AG08395 (cell line): ENCODE data around the gene ABHD11.
"Not testable (repeated sequence)": the region's sequence is repeated elsewhere in the genome, so short reads cannot be mapped to it uniquely, and the experiment has no call there.

Experiments
- DNase-seq: peaks from one replicate; pipeline ENCODE4 v3.0.0; 2012; ENCODE audit warnings: mixed read lengths, low spot score

The ABHD11 gene

DNA sequence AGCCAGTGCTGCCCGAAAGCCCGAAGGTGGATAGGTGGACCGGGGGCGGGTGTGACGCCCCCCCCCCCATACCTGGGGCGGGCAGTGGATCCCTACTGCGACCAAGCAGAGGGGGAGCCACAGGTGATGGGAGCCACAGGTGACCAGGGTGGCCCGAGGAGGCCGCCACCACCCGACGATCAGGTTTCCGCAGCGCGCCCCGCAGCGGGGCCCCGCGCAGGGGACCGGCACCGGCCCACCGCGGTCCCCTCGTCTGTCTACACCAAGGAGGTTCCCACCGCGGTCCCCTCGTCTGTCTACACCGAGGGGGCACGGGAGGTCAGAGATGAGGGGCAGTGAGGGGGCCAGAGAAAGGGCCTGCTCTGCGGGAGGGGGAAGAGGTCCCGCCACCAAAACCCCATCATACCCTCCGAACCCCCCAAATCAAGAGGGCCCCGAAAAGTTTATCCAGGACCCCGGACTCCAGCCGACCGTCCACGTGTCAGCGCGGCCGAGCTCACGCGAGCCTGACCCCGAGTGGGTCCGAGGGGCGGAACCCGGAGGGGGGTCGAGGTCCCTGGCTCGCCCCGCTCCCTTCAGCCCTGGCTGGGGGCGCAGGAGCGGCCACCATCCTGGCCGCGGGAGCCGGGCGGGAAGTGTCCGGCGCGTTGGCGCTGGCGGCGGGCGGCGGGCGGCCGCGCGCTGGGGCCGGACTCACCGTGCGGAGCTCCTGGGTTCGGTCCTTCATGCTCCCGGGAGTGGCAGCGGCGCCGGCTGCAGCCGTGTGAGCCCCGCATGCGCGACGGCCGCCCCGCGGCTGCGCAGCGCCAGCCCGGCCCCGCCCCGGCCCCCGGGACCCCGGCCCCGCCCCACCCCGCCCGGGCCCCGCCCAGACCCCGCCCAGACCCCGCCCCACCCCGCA, 19.4 kb downstream of the ABHD11 start, which contains the start of gene STX1A:
STX1A (minus strand) TSS at position 765 of the 901 bp plus-strand sequence; CDS start at position 727, 38 bp downstream.
- DNase-seq, result peak; percentile 97

DNA sequence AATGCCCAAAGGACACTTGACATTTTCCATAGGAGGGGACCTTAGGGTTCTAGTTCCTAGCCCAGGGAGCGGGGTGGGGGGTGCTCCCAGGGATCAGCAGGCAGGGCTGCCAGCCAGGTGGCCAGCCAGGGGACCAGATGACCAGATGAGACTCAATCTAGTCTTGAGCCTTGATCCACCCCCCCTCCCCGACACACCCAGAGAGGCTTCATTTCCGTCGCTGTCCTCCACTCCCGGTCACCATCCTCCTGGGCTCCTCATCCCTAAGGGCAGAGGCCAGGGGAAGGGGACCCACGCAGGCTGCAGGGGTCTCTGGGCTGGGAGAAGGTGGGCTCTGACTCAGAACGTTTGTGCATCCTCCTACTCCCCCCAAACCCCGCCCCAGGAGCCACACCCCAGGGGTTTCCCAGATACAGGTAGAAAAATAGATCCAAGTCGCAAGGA, 20.1 kb downstream of the ABHD11 start:
- DNase-seq, result no peak

DNA sequence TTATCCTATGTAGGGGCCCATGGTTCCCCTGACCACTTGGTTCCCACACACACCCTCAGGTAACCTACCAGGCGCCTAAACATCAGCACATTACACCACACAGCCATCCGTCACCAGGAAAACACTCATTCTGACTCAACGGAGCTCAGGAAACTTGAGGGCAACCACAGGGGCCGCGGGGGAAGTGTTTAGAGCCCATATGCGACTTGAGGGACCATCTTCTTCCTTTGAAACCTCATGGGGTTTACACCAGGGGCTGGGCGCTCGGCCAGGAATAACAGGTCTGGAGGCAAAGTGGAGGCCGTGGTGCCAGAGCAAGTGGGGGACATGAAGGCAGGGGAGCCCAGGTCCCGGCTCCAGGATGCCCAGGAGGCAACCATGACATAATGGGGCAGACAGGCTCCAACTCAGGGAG, 20.6 kb downstream of the ABHD11 start:
- peak; percentile 65 for DNase-seq

DNA sequence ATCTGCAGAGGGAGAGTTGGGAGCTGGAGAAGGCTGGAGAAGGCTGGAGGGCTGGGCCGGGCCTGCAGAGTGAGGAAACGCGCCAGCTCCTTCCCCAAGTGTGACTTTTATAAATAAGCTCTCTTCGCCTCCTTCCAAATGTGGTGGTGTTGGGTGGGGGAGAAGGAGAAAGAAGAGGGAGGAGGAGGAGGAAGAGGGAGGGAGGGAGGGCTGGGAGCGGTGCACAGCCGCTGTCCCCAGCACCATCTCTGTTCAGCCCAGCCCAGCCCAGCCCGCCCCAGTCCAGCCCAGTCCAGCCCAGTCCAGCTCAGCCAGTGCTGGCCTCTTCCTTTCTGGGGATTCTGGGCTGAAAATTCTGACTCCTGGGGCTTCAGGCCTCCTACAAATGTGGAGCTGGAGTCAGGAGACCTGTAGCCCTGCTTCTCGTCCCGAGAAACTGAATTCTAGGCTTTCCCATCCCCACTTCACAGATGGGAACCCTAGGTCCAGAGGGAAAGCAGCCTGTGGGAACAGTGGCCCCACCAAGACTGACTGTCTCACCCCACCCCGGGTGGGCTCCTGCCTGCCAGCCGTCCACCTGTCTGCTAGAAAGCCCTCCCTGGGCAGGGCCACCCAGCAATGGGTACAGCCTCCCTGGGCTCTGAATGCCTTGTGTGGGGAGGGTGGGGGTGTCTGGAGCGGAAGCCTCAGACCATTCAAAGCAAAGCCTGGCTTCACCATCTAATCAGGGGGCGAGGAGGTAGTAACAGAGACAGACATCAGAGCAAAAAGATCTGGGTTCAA, 21.4 kb downstream of the ABHD11 start:
- no peak for DNase-seq

DNA sequence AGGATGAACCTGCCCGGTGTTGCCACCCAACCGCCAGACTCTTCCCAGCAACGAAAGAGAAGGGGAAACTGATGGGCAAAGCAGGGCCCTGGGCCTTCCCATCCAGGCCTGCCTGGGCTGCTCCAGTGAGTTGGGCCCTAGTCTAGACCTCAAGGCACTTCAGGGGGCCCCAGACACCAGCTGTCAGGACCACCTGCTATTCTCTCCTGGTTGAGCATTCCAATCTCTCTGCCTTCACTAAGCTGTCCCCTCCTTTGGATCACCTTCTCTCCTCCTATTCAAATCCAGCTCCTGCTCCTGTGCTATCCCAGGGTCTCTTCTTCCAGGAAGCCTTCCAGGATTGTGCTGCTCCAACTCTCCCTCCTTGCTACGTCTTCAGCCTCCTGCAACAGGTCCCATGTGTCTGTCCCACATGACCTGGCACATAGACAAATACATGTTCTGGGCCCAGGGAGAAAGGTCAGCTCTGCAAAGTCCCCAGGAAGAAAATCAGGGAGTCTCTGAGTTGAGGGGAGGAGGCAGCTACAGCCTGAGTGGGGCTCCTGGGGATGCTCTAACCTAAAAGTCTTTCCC, 22.2 kb downstream of the ABHD11 start:
- DNase-seq, result no peak

DNA sequence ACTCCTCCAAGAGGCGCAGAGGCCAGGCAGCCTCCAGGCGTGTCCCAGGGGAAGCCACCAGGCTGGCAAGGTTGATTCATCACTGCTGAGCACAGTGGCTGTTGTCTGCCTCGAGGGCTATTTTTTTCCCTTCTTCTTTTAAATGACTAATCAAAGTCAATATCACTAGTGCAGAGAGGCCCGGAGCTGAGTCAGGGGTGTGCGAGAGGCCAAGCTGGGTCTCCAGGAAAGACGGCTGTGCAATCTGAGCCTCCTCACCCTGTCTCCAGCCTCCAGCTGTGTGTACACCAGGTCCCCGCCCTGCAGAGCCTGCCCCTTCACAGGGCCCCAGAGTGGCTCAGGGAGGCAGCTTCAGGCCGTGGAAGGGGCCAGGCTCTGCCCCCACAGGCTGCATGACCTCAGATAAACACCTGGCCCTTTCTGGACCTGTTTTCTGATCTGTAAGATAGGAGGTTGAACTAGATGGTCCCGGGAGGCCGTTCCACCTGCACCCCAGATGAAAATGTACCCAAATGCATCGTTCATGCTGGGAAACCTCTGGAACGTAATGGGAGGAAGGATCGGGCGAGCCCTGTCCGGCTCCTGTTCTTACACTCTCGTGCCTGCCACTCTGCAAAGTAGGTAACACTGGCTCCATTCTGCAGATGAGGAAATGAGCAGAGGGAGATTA, 22.8 kb downstream of the ABHD11 start:
- DNase-seq, result peak; percentile 96

DNA sequence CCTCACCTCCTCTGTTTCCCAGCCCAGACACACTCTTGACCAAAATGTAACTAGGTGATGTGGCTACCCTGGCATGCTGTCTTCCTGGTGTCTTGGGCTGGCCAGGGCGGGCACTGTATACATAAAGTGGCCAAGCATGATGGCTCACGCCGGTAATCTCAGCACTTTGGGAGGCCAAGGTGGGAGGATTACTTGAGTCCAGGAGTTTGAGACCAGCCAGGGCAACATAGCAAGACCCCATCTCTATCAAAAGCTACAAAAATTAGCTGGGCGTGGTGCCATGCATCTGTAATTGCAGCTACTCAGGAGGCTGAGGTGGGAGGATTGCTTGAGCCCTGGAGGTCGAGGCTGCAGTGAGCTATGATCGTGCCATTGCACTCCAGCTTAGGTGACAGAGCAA, 25.3 kb downstream of the ABHD11 start:
- not testable (repeated sequence) for DNase-seq

DNA sequence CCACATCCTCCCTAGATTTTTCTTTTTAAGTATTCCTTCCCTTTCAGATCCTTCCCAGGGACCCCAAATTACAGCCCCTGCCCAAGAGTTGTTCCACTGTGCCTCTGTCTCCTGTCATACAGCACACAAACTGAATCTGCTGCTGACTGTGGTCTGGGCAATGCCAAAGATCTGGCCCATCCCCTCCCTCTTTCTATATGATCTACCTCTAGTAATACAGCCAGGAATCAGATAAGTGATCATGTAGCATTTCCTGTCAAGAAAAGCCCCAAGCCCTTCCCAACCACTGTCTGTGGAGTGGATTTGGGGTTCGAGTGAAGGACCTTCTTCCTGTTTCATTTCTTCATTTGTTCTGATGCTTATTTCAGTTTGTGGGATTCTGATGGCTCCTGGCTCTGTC, 25.8 kb downstream of the ABHD11 start:
- DNase-seq, result no peak

DNA sequence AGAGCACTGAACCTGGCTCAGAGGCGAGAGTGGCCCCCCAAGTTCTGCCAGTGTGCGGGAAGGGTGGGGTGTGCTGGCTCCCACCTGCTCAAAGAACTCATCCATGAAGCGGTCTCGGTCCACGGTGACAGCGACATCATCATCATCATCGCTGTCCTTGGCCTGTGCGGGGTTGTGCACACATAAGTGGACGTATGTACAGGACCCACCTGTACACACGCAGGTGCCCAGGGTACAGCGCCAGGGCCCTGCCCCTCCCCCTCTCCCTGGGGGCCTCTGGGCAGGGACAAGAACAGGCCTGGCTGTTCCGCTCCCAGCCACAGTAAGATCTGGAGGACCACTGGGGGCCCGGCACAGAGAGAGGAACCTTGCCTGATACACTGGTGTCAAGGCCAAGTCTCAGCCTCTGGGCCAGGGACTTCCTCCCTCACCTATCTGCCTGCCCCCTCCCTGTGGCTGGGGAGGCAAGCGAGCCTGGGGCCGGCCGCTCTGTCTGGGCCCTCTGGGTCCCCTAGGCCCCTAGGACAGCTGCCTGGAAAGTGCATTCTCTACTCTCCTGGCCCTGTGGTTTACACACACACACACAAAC, 29.5 kb downstream of the ABHD11 start:
- no peak for DNase-seq

DNA sequence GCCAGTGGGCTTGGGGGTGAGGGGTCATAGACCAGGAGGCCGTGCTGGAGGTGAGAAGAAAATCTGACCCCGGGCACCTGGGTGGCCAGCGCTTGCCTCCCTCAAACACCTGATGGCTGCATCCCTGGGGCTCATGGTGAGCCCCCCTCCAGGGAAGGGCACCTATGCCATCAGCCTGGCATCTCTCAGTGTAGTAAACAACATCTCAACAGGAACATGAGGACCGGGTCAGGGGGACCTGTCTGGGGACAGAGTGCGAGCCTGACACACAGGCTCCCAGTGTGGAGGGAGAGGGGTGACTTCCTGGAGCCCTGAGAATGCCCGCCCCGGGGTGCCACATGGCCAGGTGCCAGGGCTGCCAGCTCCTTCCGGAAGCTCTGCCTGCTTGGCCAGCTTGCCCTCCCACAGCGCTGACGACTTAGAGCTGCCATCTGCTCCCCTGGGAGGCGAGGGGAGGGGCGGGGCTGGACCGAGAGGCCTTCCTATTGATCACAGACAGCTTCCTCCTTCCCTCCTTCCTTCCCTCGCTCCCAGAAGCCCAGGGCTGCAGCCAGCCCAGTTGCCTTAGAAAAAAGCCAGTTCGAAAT, 31.5 kb downstream of the ABHD11 start:
- no peak for DNase-seq

DNA sequence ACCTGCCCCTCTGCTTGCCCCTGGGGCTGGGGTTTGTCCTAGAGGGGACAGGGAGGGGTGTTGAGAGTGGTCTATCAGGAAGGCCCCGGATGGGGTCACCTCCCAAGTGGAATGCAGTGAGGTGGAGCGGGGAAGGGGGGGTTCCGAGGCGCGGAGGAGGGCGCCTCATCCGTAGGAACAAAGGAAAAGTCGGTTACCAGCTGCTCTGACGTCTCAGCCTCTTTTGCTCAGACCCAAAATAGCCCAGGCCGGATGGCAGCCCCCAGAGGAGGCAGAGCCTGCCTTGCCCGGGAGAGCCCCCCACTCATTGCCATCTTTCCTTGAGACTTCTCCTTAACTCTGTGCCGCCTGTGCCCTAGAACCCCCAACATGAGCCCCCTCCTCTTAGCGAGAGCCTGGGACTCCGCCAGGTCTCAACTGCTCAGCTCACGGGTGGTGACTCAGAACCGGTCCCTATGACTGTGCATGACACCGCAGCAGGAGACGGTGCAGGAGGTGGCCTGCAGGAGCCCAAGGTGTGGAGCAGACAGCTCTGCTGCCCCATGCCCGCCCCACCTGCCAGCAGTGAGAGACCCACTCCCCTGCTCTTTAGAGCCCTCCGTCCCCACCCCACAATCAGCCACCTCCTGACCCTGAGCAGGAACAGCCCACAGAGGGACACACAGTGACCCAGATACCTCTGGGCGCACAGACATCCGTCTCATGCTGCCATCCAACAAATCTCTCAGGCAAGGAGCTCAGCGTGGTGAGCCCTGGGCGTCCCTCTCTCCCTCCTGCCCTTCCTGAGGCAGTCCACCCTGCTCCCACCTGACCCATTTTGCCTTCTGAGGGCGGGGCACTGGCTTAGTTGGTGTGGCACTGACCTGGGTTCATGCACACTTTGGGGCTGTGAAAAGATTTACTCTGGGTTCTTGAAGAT, 32.2 kb downstream of the ABHD11 start:
- DNase-seq, result no peak

DNA sequence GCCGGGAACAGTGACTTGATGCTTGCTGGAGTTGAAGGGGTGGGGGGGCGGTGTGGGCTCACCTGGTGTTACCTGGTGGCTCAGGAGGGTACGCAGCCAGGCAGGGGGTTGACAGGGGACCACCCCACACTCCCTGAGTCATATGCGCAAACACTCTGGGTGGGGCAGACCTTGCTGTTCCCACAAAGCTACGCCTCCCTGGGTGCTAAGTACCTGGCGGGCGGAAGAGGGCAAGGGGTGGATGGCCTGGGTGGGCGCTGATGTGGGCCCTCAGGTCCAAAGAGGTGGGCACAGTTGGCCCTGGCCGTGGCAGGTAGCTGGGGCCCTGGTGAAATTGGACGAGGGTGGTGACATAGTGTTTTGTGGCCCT, 33.1 kb downstream of the ABHD11 start:
- DNase-seq, result no peak

DNA sequence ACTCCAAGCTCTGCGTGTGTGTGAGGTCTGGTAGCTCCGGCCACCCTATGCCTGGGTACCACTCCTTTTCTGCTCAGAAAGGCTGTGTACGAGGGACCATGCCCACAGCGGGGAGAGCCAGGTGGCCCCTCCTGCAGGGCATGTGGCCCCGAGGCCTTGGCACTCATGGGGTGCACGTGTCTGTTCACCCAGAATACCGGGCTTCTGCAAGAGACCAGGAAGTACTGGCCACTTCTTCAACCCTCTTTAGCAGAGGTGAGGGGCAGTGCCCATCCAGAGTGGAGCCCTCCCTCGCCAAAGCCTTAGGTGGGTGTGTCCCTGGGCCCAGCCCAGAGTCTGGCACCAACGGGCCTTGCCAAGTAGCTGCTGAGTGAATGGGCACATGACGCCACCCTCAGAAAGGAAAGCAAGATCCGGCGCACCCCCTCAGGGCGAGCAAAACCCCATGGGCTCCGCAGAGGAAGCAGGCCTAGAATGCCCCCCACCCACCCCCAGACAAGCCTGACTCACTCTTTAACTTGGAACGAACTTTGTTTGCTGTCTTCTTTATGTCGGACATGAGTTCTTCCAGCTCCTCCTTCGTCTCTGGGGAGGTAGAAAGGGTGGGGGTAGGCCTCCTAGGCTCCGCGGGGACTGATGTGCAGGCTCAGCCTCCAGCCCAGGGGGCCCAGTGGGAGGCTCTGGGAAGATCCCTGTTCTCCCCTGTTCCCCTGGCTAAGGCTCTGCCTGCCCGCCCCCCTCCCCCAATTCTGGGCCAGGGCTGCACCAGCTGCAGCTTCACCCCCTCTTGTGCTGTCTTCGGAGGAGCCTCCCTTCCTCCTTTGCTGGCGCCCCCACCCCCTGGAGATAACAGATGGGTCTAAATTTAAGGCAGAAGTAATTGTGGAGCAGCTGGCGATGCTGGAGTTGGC, 33.7 kb downstream of the ABHD11 start:
- no peak for DNase-seq

DNA sequence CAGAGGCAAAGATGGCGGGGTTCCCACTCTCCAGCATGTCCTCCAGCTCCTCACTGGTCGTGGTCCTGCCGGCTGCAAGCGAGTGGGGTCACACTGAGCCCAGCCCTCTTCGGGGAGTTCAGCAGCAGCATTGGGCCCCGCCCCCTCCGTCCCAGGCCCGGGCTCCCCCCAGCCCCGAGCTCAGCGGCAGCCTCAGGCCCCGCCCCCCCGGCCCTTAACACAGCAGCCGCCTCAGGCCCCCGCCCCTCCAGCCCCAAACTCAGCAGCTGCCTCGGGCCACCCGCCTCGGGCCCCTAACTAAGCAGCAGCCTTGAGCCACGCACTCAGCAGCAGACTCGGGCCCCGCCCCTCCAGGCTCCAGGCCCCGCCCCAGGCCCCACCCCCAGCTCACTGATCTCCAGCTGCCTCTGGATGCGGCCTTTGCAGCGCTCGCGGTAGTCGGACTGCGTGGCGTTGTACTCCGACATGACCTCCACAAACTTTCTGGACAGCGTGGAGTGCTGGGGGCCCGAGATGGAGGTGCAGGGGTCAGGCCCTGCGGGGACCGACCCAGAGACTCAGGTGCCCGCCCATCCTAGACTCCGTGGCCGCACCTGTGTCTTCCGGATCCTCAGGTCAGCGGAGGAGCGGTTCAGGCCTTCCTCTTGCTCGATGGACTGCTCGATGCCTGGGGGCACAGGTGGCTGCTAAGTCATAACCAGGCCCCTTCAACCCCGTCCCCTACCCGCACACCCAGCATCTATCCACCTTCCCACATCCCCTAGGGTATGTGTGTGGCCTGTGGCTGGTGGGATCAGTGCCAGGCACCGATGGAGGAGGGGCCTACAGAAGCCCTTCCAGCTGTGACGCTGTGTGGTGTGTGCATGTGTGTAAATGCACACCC, 34.6 kb downstream of the ABHD11 start:
- peak; percentile 67 for DNase-seq

DNA sequence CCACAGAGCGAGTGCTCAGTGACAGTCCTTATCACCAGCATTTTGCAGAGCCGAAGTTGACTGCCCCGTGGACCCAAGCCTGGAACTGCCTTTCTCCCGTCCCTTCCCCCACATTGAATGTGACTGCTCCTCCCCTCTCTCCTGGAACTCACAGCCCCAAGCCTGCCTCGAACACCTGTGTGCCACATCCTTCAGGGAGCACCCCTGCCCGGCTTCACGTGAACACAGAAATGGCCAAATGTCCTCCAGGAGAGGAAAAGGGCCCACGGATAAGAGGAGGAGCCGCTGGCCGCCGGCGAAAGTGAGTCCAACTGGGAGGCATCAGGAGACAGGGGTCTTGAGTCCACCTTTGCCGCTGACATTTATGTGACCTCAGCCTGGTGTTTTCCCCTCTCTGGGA, 35.4 kb downstream of the ABHD11 start:
- DNase-seq, result no peak

DNA sequence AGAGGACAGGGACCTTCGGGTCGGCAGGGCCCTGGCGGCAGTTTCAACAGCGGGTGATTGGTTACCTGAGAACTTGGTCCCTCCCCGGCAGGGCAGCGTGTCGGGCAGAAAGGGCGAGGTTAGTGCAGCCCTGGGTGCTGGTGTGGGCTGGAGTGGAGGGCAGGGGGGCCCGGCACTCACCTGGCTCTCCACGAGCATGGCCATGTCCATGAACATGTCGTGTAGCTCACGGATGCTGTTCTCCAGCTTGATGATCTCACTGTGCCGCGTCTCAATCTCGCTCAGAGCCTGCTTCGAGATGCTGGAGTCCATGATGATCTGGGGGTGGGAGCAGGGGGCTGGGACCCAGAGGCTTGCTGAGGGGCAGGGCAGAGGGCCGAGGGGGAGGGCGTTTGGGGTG, 35.9 kb downstream of the ABHD11 start:
- DNase-seq, result no peak

DNA sequence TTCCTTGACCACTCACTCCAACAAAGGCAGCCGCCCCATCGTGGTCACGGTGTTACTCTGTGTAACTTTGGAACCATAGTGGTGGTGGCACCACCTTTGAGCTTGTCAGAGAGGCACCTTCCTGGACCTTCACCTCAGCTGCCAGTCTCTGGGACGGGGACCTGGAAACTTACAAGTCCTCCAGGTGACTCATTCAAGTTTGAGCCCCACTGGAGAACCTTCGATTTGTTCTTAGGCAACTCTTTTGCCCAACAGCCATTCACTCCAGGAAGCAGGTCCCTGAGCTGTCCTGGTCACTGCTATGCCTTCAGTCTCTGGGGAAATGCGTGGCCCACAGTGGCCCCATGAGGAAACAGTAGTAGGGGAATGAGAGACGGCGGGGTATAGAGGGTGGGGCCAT, 36.4 kb downstream of the ABHD11 start:
- DNase-seq, result no peak

DNA sequence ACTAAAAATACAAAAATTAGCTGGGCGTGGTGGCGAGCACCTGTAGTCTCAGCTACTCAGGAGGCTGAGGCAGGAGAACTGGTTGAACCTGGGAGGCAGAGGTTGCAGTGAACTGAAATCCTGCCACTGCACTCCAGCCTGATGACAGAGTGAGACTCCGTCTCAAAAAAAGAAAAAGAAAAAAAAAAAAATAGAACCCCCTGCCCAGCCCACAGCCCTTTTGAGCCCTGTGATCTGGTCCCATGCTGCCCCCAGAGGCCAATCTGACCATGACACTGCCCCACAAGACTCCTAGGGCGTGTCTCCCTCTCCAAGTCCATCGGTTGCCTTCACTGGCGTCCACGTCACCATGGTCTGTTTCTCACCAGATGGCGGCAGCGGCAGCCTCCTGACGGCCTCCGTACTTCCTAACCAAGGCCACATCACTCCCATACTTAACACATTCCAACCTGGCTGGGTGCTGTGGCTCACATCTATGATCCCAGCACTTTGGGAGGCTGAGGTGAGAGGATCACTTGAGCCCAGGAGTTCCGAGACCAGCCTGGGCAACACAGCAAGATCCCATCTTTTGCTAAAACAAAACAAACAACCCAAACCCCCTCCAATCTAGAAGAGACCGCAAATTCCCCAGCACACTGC, 37.1 kb downstream of the ABHD11 start:
- peak; percentile 81 for DNase-seq
